Hematopoietic multipotent progenitor cell treated with erythropoietin and hydrocortisone succinate and interleukin-3 and kit ligand, for 15 days (in vitro differentiated cells): Measurements from ENCODE around the gene ATIC.

Experiments
- DNase-seq: peaks from one replicate; pipeline ENCODE4 v3.0.0-alpha.2; 2015; ENCODE audit warnings: low spot score

ATIC gene

GRCh38 chr2:215315301-215315700 lies 3.4 kb downstream of the ATIC start:
- no peak for DNase-seq

- DNase-seq = no peak
Observed at GRCh38 chr2:215316336-215316735, 4.5 kb downstream of the ATIC start.

- no peak for DNase-seq
Observed at GRCh38 chr2:215319500-215319899, 7.6 kb downstream of the ATIC start.

- DNase-seq = no peak
Observed at GRCh38 chr2:215320102-215320501, 8.2 kb downstream of the ATIC start.

GRCh38 chr2:215320679-215321078 lies 8.8 kb downstream of the ATIC start:
- DNase-seq = no peak

GRCh38 chr2:215324811-215325210 lies 13.0 kb downstream of the ATIC start:
- DNase-seq = no peak

- DNase-seq = no peak
Observed at GRCh38 chr2:215328066-215328465, 16.2 kb downstream of the ATIC start.

- DNase-seq = no peak
Observed at GRCh38 chr2:215332872-215333595, 21.2 kb downstream of the ATIC start.

GRCh38 chr2:215338883-215339679 lies 27.2 kb downstream of the ATIC start:
- DNase-seq = no peak

GRCh38 chr2:215347878-215348277 lies 36.0 kb downstream of the ATIC start:
- no peak for DNase-seq

GRCh38 chr2:215352602-215353001 lies 40.7 kb downstream of the ATIC start:
- DNase-seq = no peak

- no peak for DNase-seq
Observed at GRCh38 chr2:215354771-215355695, 43.2 kb downstream of the ATIC start.

GRCh38 chr2:215355801-215356200 lies 43.9 kb downstream of the ATIC start:
- no peak for DNase-seq

- no peak for DNase-seq
Observed at GRCh38 chr2:215356334-215356947, 44.6 kb downstream of the ATIC start.

- DNase-seq = no peak
Observed at GRCh38 chr2:215356948-215357461, 45.1 kb downstream of the ATIC start.

GRCh38 chr2:215357660-215358059 lies 45.8 kb downstream of the ATIC start:
- DNase-seq = no peak

GRCh38 chr2:215358312-215358845 lies 46.5 kb downstream of the ATIC start:
- DNase-seq = no peak

- no peak for DNase-seq
Observed at GRCh38 chr2:215358891-215359575, 47.2 kb downstream of the ATIC start.

- DNase-seq = no peak
Observed at GRCh38 chr2:215359576-215359922, 47.7 kb downstream of the ATIC start.

- peak; percentile 7 for DNase-seq
Observed at GRCh38 chr2:215360059-215360458, 48.2 kb downstream of the ATIC start.

- no peak for DNase-seq
Observed at GRCh38 chr2:215360596-215360995, 48.7 kb downstream of the ATIC start.
